Thoracic aorta (tissue), 2 donors: ENCODE measurements around the gene CLASP1. TPM values are rescaled to one million over a fixed set of nuclear protein-coding genes. Genes with fewer than 3 reads are reported as not detected.

Experiments
- ATAC-seq: fragments of 150-250 bp; one replicate; pipeline ENCODE4 v1.8.0; 2017; ENCODE audit warnings: low read depth; ENCODE audit not compliant: insufficient number of reproducible peaks, low FRiP score
- DNase-seq: peaks from one replicate; pipeline ENCODE4 v3.0.0-alpha.2; 2020; ENCODE audit warnings: low spot score
- H3K27ac ChIP-seq, 2 donors: fragments of 200-600 bp; sonication (generic); 1 replicate in 1 of 2; 2 replicates in 1 of 2; pipeline ENCODE4 v1.5.1; 2016; ENCODE audit warnings: mild to moderate bottlenecking in 2 of 2, moderate library complexity in 2 of 2
- H3K27me3 ChIP-seq: fragments of 200-600 bp; sonication (generic); replicated peaks from 2 replicates; pipeline ENCODE4 v1.6.0; 2016; ENCODE audit warnings: mild to moderate bottlenecking; ENCODE audit not compliant: insufficient read depth
- H3K36me3 ChIP-seq: fragments of 200-600 bp; sonication (generic); one replicate; pipeline ENCODE4 v1.5.1; 2016
- H3K4me1 ChIP-seq, 2 donors: fragments of 200-600 bp; sonication (generic); 1 replicate in 1 of 2; 2 replicates in 1 of 2; pipeline versions ENCODE4 v1.5.1 to v1.6.0; 2016; ENCODE audit warnings: low read depth in 2 of 2, mild to moderate bottlenecking in 1 of 2; ENCODE audit not compliant: control insufficient read depth in 1 of 2
- H3K4me3 ChIP-seq: fragments of 200-600 bp; sonication (generic); 2 replicates; pipeline ENCODE4 v1.5.1; 2016; ENCODE audit warnings: mild to moderate bottlenecking
- H3K9me3 ChIP-seq: fragments of 200-600 bp; sonication (generic); 2 replicates; pipeline ENCODE4 v1.5.1; 2016
- CTCF ChIP-seq: fragments of 200-600 bp; sonication (generic); IDR thresholded peaks from one replicate; pipeline ENCODE4 v1.5.1; 2019; ENCODE audit warnings: antibody characterized with exemption
- total RNA-seq, 2 donors: library from RNA; depleted of rRNA; stranded (reverse); fragments of >200 nt; gene quantifications; one replicate each; pipeline versions ENCODE4 v1.1.0 to v1.2.3, GENCODE V29; 2016

The CLASP1 gene
- total RNA-seq, 2 donors from 2014 or later: 69.7 to 113 TPM

GRCh38 chr2:121419081-121419699 lies 230.1 kb downstream of the CLASP1 start:
- Histone ChIP-seq H3K4me1 (no peaks in the 10 kb centered on the region), H3K27ac (no peak overlapping the region), H3K9me3 (no peaks in the 10 kb centered on the region), H3K27me3 (no peaks in the 10 kb centered on the region), H3K36me3 (peaks cover 12% of the 10 kb centered on the region), H3K4me3 (no peak overlapping the region)
- ATAC-seq (no peak), DNase-seq (no peak)
- TF ChIP-seq CTCF: no peak

DNA sequence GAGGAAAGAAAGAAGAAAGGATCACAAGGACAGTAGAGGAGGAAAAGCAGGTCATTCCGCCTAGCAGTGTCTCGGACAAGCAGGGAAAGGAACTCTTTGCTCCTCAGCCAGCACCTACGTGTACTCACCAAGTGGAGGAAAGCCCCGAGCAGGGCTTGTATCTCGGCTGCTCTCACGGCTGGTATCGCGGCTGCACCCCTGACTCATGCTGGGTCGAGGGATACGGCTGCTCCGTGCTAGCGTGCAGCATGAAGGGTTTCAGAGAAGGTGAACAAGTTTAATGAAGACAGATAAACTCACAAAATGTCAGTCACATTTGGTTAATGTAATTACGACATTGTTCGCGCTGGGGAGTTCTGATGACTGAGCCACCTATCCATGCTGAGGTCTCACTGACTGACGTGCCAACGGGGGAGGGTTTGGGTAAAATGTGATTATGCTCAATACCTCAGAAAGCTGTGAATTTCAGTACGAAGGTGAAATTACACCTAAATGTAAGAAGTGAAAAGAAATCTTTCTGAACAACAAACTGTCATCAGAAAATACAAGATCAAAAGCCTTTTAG lies 230.7 kb downstream of the CLASP1 start:
- Histone ChIP-seq H3K27me3 (no peaks in the 10 kb centered on the region), H3K9me3 (no peaks in the 10 kb centered on the region), H3K36me3 (peaks cover 13% of the 10 kb centered on the region), H3K27ac (no peak overlapping the region), H3K4me1 (no peaks in the 10 kb centered on the region), H3K4me3 (no peak overlapping the region)
- no peak for TF ChIP-seq CTCF
- no peak for ATAC-seq
- no peak for DNase-seq

- Histone ChIP-seq H3K4me1 (no peaks in the 10 kb centered on the region), H3K27me3 (no peaks in the 10 kb centered on the region), H3K27ac (no peak overlapping the region), H3K36me3 (peaks cover 13% of the 10 kb centered on the region), H3K9me3 (no peaks in the 10 kb centered on the region), H3K4me3 (no peak overlapping the region)
- ATAC-seq: no peak
- DNase-seq: no peak
- no peak for TF ChIP-seq CTCF
Measured at GRCh38 chr2:121417826-121418225, 231.4 kb downstream of the CLASP1 start.

DNA sequence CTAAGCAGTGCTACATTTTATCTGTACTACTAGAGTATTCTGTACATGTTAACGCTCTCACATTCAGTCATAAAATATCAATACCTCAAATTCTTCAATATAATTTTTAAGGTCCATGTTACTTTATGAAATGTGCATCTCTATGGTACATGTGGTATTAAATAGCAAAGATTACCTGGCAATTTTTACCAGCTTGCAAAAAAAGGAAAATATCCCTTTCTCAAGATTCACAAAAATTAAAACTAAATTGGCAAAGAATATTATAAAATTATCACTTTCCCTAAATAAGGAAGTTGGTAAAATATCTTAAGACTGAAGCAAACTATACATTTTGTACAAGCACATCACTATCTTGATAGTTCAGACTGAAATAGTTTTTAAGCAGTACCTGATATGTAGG lies 233.5 kb downstream of the CLASP1 start:
- ATAC-seq (no peak), DNase-seq (no peak)
- Histone ChIP-seq H3K9me3 (no peaks in the 10 kb centered on the region), H3K27ac (no peak overlapping the region), H3K36me3 (peaks cover 17% of the 10 kb centered on the region), H3K4me1 (no peaks in the 10 kb centered on the region), H3K27me3 (no peaks in the 10 kb centered on the region), H3K4me3 (no peak overlapping the region)
- TF ChIP-seq CTCF: no peak

- DNase-seq (no peak), ATAC-seq (no peak)
- no peaks in the 10 kb centered on the region for H3K9me3 ChIP-seq
- H3K27ac ChIP-seq: no peak overlapping the region
- H3K4me3 ChIP-seq: no peak overlapping the region
- no peaks in the 10 kb centered on the region for H3K4me1 ChIP-seq
- TF ChIP-seq CTCF: no peak
- peaks cover 26% of the 10 kb centered on the region for H3K36me3 ChIP-seq
- no peaks in the 10 kb centered on the region for H3K27me3 ChIP-seq
Measured at GRCh38 chr2:121412349-121412748, 236.9 kb downstream of the CLASP1 start.
